GM21515 (cell line): ENCODE data around the gene AHCY.
"Not testable (repeated sequence)": the region's sequence is repeated elsewhere in the genome, so short reads cannot be mapped to it uniquely, and the experiment has no call there.

Source experiments
- ATAC-seq: cut with Tn5 transposase; IDR thresholded peaks from one replicate; pipeline ENCODE4 v1.9.1; 2021; ENCODE audit not compliant: unreplicated experiment

Gene AHCY

GRCh38 chr20:34299556-34300255 lies 3.4 kb downstream of the AHCY start:
- no peak for ATAC-seq

GRCh38 chr20:34298294-34298784 lies 4.8 kb downstream of the AHCY start:
- ATAC-seq, result not testable (repeated sequence)

- ATAC-seq, result no peak
Measured at GRCh38 chr20:34296468-34296867, 6.7 kb downstream of the AHCY start.

GRCh38 chr20:34295284-34295683 lies 7.9 kb downstream of the AHCY start:
- no peak for ATAC-seq

- ATAC-seq, result no peak
Measured at GRCh38 chr20:34294563-34294962, 8.6 kb downstream of the AHCY start.

GRCh38 chr20:34293589-34293988 lies 9.6 kb downstream of the AHCY start:
- ATAC-seq, result no peak

- no peak for ATAC-seq
Measured at GRCh38 chr20:34293119-34293518, 10.0 kb downstream of the AHCY start.

- ATAC-seq, result no peak
Measured at GRCh38 chr20:34292496-34292895, 10.7 kb downstream of the AHCY start.

- no peak for ATAC-seq
Measured at GRCh38 chr20:34290471-34290870, 12.7 kb downstream of the AHCY start.

GRCh38 chr20:34287500-34287899 lies 15.7 kb downstream of the AHCY start:
- not testable (repeated sequence) for ATAC-seq

GRCh38 chr20:34285450-34285849 lies 17.7 kb downstream of the AHCY start:
- ATAC-seq, result no peak

- no peak for ATAC-seq
Measured at GRCh38 chr20:34283844-34284243, 19.3 kb downstream of the AHCY start.

- no peak for ATAC-seq
Measured at GRCh38 chr20:34282041-34282440, 21.1 kb downstream of the AHCY start.

GRCh38 chr20:34281177-34281576 lies 22.0 kb downstream of the AHCY start:
- no peak for ATAC-seq

- no peak for ATAC-seq
Measured at GRCh38 chr20:34274694-34275093, 28.5 kb downstream of the AHCY start.

GRCh38 chr20:34271956-34272355 lies 31.2 kb downstream of the AHCY start:
- no peak for ATAC-seq

- ATAC-seq, result no peak
Measured at GRCh38 chr20:34269996-34270627, 33.0 kb downstream of the AHCY start.

- ATAC-seq, result no peak
Measured at GRCh38 chr20:34268851-34269636, 34.1 kb downstream of the AHCY start.

- ATAC-seq, result no peak
Measured at GRCh38 chr20:34268145-34268544, 35.0 kb downstream of the AHCY start.

GRCh38 chr20:34264141-34264540 lies 39.0 kb downstream of the AHCY start:
- no peak for ATAC-seq

- not testable (repeated sequence) for ATAC-seq
Measured at GRCh38 chr20:34263468-34263867, 39.7 kb downstream of the AHCY start.
